ENCODE measurements around the gene PTP4A2.

Gene PTP4A2

DNA sequence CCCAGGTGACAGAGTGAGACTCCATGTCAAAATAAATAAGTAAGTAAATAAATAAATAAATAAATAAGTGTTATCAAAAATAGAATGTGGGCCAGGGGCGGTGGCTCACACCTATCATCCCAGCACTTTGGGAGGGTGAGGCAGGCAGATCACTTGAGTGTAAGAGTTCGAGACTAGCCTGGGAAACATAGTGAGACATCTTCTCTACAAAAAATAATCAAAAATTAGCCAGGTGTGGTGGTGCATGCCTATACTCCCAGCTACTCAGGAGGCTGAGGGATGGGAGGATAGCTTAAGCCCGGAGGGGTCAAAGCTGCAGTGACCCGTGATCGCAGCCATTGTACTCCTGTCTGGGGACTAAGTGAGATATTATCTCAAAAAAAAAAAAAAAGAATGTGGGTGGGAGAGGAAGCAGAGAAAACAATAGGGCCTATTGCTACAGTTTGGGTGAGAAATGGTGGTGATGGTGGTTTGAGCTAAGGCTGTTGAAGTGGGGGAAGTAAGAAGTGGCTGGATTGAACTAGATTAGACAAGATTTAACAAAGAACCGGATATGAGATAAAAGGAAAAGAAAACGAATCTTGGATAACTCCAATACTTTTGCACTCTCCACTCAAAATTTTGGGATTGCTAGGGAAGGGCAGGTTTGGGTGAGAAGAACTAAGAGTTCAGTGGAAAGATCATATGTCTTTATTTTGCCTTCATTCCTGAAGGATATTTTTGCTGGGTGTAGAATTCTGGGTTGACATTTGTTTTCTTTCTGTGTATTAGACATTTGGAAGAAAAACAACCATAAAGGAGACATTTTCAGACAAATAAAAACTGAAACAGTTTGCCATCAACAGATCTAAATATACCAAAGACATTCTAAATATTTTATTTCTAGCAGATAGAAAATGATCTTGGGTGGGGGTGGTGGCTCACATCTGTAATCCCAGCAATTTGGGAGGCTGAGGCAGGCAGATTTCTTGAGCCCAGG is 65.2 kb downstream of the PTP4A2 start:
- DNase-seq (ENCODE audit: insufficient read length, low spot score) = no peak

DNA sequence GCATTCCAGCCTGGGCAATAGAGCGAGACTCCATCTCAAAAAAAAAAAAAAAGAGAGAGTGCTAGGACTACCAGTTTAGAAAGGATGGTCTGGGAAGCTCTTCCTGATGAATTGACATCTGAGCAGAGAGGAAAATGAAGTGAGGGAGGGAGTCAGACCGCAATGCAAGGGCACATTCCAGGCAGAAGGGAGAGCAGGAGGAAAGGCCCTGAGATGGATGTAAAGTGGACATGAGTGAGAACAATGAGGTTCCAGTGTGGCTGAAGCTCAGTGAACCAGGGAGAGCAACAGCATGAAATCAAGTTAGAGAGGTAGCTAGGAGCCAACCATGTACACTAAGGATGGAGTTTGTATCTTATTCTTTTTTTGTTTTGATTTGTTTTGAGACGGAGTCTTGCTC is 66.5 kb downstream of the PTP4A2 start:
- TF ChIP-seq, protein P1, sequence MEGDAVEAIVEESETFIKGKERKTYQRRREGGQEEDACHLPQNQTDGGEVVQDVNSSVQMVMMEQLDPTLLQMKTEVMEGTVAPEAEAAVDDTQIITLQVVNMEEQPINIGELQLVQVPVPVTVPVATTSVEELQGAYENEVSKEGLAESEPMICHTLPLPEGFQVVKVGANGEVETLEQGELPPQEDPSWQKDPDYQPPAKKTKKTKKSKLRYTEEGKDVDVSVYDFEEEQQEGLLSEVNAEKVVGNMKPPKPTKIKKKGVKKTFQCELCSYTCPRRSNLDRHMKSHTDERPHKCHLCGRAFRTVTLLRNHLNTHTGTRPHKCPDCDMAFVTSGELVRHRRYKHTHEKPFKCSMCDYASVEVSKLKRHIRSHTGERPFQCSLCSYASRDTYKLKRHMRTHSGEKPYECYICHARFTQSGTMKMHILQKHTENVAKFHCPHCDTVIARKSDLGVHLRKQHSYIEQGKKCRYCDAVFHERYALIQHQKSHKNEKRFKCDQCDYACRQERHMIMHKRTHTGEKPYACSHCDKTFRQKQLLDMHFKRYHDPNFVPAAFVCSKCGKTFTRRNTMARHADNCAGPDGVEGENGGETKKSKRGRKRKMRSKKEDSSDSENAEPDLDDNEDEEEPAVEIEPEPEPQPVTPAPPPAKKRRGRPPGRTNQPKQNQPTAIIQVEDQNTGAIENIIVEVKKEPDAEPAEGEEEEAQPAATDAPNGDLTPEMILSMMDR (IDR thresholded peaks at IDR 0.05; ENCODE audit: insufficient read depth, missing control alignments) = no peak
- FAIRE-seq = no peak
- DNase-seq (ENCODE audit: insufficient read length, low spot score) = no peak

More for the DNA sequence above, 65.2 kb downstream of the PTP4A2 start:
- TF ChIP-seq, protein P1 (IDR thresholded peaks at IDR 0.05; ENCODE audit: insufficient read depth, missing control alignments) = no peak
- no peak for FAIRE-seq

DNA sequence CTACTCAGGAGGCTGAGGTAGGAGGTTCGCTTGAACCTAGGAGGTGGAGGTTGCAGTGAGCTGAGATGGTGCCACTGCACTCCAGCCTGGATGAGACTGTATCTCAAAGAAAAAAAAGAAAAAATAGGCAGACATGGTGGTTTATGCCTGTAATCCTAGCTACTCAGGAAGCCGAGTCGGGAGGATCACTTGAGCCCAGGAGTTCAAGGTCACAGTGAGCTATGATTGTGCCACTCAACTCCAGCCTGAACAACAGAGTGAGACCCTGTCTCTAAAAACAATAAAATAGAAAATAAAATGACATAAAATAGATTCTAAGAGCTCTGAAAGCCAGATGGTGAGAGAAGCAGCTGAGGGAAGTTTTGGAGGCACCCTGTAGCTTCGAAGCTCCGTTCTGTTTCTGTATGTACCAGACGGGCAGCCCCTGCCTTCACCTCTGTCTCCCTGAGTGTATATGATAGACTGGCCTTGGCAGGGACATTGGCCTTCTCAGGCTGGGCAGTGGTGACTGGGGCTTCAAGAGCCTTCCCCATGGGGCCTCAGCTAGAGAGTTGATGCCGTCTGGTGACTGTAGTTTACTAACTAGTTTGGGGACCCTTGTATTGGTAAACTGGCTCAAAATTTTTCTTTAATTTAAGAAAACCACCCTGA is 68.0 kb downstream of the PTP4A2 start:
- TF ChIP-seq, protein P1 (IDR thresholded peaks at IDR 0.05; ENCODE audit: insufficient read depth, missing control alignments) = no peak
- FAIRE-seq = no peak
- DNase-seq (ENCODE audit: insufficient read length, low spot score) = no peak

DNA sequence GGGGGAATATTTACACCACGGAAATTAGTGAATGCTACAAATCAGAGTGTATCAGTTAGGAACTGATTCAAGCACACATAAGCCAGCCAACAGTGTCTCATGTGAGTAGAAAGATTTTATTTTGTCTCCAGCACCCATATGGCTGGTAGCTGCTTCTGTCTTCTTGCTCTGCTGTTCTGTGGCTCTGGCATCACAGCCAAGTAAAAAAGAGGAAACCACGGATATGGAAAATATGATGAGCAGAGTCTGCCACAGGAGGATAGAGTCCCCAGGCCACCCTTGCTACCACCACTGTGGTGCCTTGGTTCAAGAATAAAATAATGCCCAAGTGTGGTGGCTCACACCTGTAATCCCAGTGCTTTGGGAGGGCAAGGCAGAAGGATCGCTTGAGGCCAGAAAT is 68.7 kb downstream of the PTP4A2 start:
- TF ChIP-seq, protein P1 (IDR thresholded peaks at IDR 0.05; ENCODE audit: insufficient read depth, missing control alignments) = no peak
- no peak for DNase-seq (ENCODE audit: insufficient read length, low spot score)
- no peak for FAIRE-seq

DNA sequence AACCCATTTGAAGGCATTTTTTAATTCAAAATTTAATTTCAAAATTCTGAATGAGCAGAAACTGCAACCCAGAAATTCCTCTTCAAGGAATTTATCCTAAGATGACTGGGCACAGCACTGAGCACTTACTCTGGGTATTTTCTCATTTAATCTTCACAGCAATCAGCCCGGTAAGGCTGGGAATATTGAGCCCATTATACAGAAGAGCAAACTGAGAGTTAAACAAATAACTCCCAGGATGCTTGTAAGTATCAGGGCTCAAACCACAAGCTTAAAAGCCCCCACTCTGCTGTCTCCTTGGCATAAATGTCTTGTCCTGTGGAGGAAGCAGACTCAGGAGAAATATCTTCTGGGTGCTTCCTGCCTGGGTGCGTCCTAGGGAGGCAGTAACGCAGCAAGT is 69.3 kb downstream of the PTP4A2 start:
- FAIRE-seq = no peak
- DNase-seq (ENCODE audit: insufficient read length, low spot score) = no peak
- TF ChIP-seq, protein P1 (IDR thresholded peaks at IDR 0.05; ENCODE audit: insufficient read depth, missing control alignments) = no peak

DNA sequence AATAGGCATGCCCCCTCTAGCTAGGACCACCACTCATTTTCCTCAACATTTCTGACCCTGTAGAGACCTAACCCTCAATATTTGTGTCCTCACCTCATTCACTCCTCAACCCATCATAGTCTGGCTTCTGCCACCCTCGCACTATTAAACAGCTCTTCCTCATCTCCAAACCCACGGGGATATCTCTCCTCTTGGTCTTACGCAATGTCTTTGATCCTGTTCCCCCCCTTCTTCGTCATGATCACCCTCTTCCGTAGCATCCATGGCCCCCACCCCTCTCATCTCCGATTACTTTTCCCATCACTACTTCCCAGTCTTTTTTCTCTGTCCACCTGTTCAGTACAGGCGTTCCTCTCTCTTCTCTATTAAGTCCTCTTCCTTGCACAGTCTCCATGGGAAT is 70.6 kb downstream of the PTP4A2 start:
- TF ChIP-seq, protein P1 (IDR thresholded peaks at IDR 0.05; ENCODE audit: insufficient read depth, missing control alignments) = no peak
- DNase-seq (ENCODE audit: insufficient read length, low spot score) (no peak), FAIRE-seq (no peak)
